Activated CD4-positive, alpha-beta T cell treated with anti-CD3 and anti-CD28 coated beads, Interleukin-2, amount 10 ng/mL, durations not matched to agents 24 days and 14 days (primary cell): Measurements from ENCODE around the gene SMAD7. TPM values are rescaled to one million over a fixed set of nuclear protein-coding genes. Genes with fewer than 3 reads are reported as not detected.
"Not testable (repeated sequence)": the region's sequence is repeated elsewhere in the genome, so short reads cannot be mapped to it uniquely, and the experiment has no call there.

ENCODE experiments used
- DNase-seq: peaks from one replicate; pipeline ENCODE4 v3.0.0; 2022
- H3K27ac Mint-ChIP-seq: one replicate; pipeline ENCODE4 v1.8.0; 2022; ENCODE audit warnings: mild to moderate bottlenecking, mixed read lengths
- H3K27me3 Mint-ChIP-seq: one replicate; pipeline ENCODE4 v1.8.0; 2022; ENCODE audit warnings: mixed read lengths
- H3K36me3 Mint-ChIP-seq: one replicate; pipeline ENCODE4 v1.8.0; 2022; ENCODE audit warnings: low read depth, mild to moderate bottlenecking, mixed read lengths
- H3K4me1 Mint-ChIP-seq: one replicate; pipeline ENCODE4 v1.8.0; 2021; ENCODE audit warnings: mixed read lengths
- H3K4me3 Mint-ChIP-seq: one replicate; pipeline ENCODE4 v1.8.0; 2022; ENCODE audit warnings: mild to moderate bottlenecking, moderate library complexity, mixed read lengths
- H3K9me3 Mint-ChIP-seq: one replicate; pipeline ENCODE4 v1.8.0; 2021; ENCODE audit warnings: mixed read lengths
- intact Hi-C: fragments of 100-400 bp; cut with micrococcal nuclease; formaldehyde crosslinking; loops from one replicate; pipeline ENCODE4 v1.15.1; 2023
- total RNA-seq: library from RNA; stranded (reverse); gene quantifications from 2 replicates; pipeline ENCODE4 v1.2.3, GENCODE V29; 2022

SMAD7 gene
- total RNA-seq, 1 donor from 2014 or later, result 21.8 TPM

DNA sequence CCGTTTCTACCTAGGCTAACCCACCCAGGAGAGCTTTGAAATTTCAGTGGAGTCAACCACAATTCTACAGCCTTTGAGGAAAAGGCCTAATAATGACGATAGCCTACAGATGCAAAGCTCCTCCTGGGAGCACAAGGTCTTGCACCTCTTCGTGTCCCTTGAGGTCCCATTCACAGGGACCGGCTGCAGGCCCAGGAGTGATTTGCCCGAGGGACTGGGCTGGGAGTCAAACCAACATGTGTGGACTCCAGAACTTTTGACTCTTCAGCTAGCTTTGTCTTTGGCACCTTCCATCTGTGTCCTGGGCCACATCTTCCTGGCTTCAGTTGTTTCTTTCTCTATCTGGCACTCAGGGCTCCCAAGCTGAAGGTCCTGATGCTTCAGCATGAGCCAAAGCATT is 76.5 kb downstream of the SMAD7 start:
- Mint-ChIP-seq H3K27ac (no peak overlapping the region), H3K27me3 (no peaks in the 10 kb centered on the region), H3K9me3 (no peaks in the 10 kb centered on the region), H3K4me1 (peaks cover 21% of the 10 kb centered on the region), H3K36me3 (no peaks in the 10 kb centered on the region), H3K4me3 (no peak overlapping the region)
- DNase-seq, result no peak
- intact Hi-C loops, result no loop called here

- no peak for DNase-seq
- Mint-ChIP-seq H3K4me1 (peaks cover 30% of the 10 kb centered on the region), H3K36me3 (no peaks in the 10 kb centered on the region), H3K9me3 (no peaks in the 10 kb centered on the region), H3K4me3 (no peak overlapping the region), H3K27me3 (no peaks in the 10 kb centered on the region), H3K27ac (peak overlapping the region; percentile 23)
- intact Hi-C loops, result no loop called here
Measured at GRCh38 chr18:48872234-48873145, 78.3 kb downstream of the SMAD7 start.

- no peak overlapping the region for H3K27ac Mint-ChIP-seq
- no peaks in the 10 kb centered on the region for H3K36me3 Mint-ChIP-seq
- H3K27me3 Mint-ChIP-seq, result no peaks in the 10 kb centered on the region
- H3K4me1 Mint-ChIP-seq, result peaks cover 30% of the 10 kb centered on the region
- H3K9me3 Mint-ChIP-seq, result no peaks in the 10 kb centered on the region
- H3K4me3 Mint-ChIP-seq, result no peak overlapping the region
- intact Hi-C loops, result no loop called here
- DNase-seq, result no peak
Measured at GRCh38 chr18:48871391-48872166, 79.2 kb downstream of the SMAD7 start.

DNA sequence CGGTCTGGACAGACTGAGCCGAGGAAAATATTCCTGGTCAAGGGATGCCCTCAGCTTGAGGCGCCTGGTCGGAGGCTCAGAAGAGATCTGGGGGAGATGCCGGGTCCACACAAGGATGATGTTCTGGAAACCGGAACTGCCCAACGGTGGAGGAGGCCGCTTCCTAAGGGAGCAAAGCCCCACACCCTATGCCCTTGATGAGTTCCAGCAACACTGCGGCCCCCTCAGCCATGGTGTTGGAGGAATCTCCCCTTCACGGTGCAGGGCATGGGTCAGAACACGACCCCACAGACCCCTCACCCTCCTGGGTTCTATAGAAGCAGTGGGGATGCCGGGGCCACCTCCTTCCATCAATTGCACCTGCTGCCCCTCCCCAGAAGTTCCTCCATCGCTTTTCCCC is 79.8 kb downstream of the SMAD7 start:
- H3K36me3 Mint-ChIP-seq, H3K4me3 Mint-ChIP-seq, intact Hi-C loops, DNase-seq, H3K27me3 Mint-ChIP-seq, H3K9me3 Mint-ChIP-seq: not testable (repeated sequence)
- Mint-ChIP-seq H3K27ac (peak overlapping the region; percentile 34), H3K4me1 (peaks cover 30% of the 10 kb centered on the region)
